ENCODE data around the gene NAV3. TPM values are rescaled to one million over a fixed set of nuclear protein-coding genes. Genes with fewer than 3 reads are reported as not detected.

NAV3 gene
- total RNA-seq, 1 experiment from 2014 or later: 3.0 TPM

DNA sequence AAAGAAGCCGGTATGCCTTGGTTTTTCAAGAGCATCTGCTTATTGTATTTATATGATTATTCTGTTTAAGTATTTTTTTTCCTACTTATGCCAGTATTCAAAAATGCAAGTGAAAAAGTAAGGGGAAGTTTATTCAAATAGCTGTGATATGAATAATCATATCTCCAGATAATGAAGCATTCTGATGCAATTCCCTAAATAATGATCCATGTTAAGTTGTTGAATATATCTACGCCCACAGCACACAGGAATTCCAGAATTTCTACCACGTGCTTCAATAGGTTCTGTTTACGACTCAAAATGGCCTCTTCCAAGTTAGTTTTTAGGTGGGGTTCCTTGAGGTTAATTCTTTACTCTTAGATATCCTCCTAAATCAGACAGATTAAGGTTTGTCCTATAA lies 208.3 kb downstream of the NAV3 start:
- DNase-seq: no peak
- Histone ChIP-seq H4K20me1 (ENCODE audit: control insufficient read depth, insufficient read depth, insufficient read length) (no peaks in the 10 kb centered on the region), H3K79me2 (ENCODE audit: insufficient read depth, low read length) (no peaks in the 10 kb centered on the region), H3K18ac (ENCODE audit: insufficient read length, low read depth, low read length) (no peak overlapping the region), H4K5ac (ENCODE audit: insufficient read length, low read depth, low read length) (no peak overlapping the region), H3K9me3 (ENCODE audit: control insufficient read depth, low read depth, low read length) (no peaks in the 10 kb centered on the region), H4K91ac (ENCODE audit: insufficient read length, low read depth, low read length) (no peak overlapping the region), H3K23me2 (ENCODE audit: insufficient read length, low read depth, low read length, poor library complexity, severe bottlenecking) (no peaks in the 10 kb centered on the region), H3K27ac (ENCODE audit: insufficient read length, low read depth, low read length) (no peak overlapping the region), H2AFZ (ENCODE audit: low read length) (no peak overlapping the region), H3K27me3 (ENCODE audit: insufficient read depth, low read length) (no peaks in the 10 kb centered on the region), H3K4me2 (ENCODE audit: insufficient read depth, insufficient read length, low read length) (no peak overlapping the region), H3K79me1 (ENCODE audit: insufficient read depth, low read depth, low read length, poor library complexity, severe bottlenecking) (no peaks in the 10 kb centered on the region), H3K4ac (ENCODE audit: low read depth, low read length) (no peak overlapping the region), H3K14ac (ENCODE audit: insufficient read depth, low read length) (no peak overlapping the region), H3K56ac (ENCODE audit: insufficient read length, low read depth, low read length) (no peak overlapping the region), H3K23ac (ENCODE audit: insufficient read length, low read depth, low read length) (no peak overlapping the region), H2BK5ac (ENCODE audit: insufficient read length, low read length) (no peak overlapping the region), H2BK120ac (ENCODE audit: low read depth, low read length, poor library complexity, severe bottlenecking) (no peak overlapping the region), H4K8ac (replicated peaks; ENCODE audit: insufficient read length, low read depth, low read length) (no peak overlapping the region), H2AK5ac (ENCODE audit: insufficient read length, low read length) (no peak overlapping the region), H3K9ac (ENCODE audit: extremely low read depth, insufficient read length, low read length) (no peak overlapping the region), H3K4me1 (ENCODE audit: insufficient read depth, low read length) (no peaks in the 10 kb centered on the region), H2BK15ac (ENCODE audit: low read depth, low read length) (no peak overlapping the region), H3T11ph (ENCODE audit: low read length) (no peak overlapping the region), H2BK12ac (ENCODE audit: insufficient read length, low read depth, low read length) (no peak overlapping the region), H2BK20ac (ENCODE audit: low read depth, low read length, poor library complexity, severe bottlenecking) (no peak overlapping the region)
- Mint-ChIP-seq H3K9me3 (peaks cover under 1 to 3% of the 10 kb centered on the region in 2 experiments; a peak in 3 of 5 replicates), H3K4me1 (peaks cover 0 to 3% of the 10 kb centered on the region in 2 experiments; a peak in 1 of 4 replicates), H3K27ac (no peak overlapping the region), H3K36me3 (ENCODE audit: insufficient read depth in 1 of 3, low read depth in 3 of 3) (no peaks in the 10 kb centered on the region), H3K27me3 (ENCODE audit: low read depth) (no peaks in the 10 kb centered on the region), H3K4me3 (no peak overlapping the region)
- no CpG with 5 or more reads among the region's 4 CpGs for WGBS (ENCODE audit: extremely low coverage, insufficient read length, low lambda C conversion rate)
- TF ChIP-seq, protein P1, sequence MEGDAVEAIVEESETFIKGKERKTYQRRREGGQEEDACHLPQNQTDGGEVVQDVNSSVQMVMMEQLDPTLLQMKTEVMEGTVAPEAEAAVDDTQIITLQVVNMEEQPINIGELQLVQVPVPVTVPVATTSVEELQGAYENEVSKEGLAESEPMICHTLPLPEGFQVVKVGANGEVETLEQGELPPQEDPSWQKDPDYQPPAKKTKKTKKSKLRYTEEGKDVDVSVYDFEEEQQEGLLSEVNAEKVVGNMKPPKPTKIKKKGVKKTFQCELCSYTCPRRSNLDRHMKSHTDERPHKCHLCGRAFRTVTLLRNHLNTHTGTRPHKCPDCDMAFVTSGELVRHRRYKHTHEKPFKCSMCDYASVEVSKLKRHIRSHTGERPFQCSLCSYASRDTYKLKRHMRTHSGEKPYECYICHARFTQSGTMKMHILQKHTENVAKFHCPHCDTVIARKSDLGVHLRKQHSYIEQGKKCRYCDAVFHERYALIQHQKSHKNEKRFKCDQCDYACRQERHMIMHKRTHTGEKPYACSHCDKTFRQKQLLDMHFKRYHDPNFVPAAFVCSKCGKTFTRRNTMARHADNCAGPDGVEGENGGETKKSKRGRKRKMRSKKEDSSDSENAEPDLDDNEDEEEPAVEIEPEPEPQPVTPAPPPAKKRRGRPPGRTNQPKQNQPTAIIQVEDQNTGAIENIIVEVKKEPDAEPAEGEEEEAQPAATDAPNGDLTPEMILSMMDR (conservative IDR thresholded peaks at IDR 0.05): no peak
